NCI-H82 (cell line): Measurements from ENCODE around the gene MYO9A.

Source experiments
- DNase-seq: peaks from one replicate; lab custom pipeline; 2025; lab: John Stamatoyannopoulos, UW

The MYO9A gene

GRCh38 chr15:71782422-71783165 lies 335.4 kb downstream of the MYO9A start:
- DNase-seq: no peak

GRCh38 chr15:71781965-71782265 lies 336.0 kb downstream of the MYO9A start:
- no peak for DNase-seq

GRCh38 chr15:71781179-71781964 lies 336.6 kb downstream of the MYO9A start:
- DNase-seq: no peak

GRCh38 chr15:71780115-71780976 lies 337.6 kb downstream of the MYO9A start:
- peak; percentile 66 for DNase-seq

DNA sequence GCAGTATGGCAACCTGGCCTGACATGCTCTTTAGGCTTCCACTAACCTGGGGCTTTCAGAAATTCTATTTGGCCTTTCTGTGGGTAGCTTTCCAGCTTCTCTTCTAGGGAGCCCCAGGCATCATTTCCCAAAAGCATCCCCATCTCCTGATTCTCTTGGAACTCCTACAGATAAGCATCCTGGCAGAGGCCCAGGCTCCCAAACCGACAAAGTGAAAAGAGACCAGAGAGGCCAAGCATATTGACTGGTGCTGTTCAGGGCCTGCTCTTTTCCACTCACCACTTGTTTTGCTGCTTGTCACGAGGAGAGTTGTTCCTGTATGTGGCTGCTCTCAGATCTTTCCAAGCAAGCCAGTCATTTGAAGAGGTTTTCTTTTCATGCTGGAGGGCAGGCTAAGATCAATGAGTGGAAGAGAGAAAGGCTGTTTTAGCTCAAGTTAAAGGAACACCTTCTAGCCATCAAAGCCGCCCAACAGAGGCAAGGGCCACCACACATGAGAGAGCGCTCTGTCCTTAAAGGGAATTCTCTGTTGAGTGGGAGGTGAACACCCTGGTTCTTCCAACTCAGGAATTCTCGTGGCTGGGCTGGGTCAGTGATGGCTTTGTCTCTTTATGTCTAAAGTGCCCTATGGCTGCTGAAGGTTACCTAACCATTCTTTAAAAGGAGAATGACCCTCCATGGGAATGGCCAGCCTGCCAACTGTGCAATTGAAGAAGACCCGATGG lies 338.7 kb downstream of the MYO9A start:
- DNase-seq: no peak

GRCh38 chr15:71777216-71777943 lies 340.6 kb downstream of the MYO9A start:
- peak; percentile 69 for DNase-seq

DNA sequence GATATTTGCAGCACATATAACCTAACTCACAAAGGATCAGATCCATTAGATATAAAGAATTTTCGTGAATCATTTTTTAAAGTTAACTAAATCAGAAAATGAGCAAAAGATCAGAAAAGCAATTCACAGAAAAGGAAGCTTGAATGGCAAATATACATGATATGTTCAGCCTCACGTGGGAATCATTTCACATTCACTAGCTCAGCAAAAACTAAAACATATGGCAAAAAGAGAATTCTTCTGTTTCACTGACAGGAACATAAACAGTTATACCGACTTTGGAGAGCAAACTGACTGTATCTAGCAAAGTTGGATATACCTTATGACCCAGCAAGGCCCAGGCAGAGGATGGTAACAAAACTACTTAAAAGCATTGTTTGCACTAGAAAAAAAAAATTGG lies 341.6 kb downstream of the MYO9A start:
- no peak for DNase-seq

GRCh38 chr15:71775856-71776255 lies 342.1 kb downstream of the MYO9A start:
- no peak for DNase-seq

DNA sequence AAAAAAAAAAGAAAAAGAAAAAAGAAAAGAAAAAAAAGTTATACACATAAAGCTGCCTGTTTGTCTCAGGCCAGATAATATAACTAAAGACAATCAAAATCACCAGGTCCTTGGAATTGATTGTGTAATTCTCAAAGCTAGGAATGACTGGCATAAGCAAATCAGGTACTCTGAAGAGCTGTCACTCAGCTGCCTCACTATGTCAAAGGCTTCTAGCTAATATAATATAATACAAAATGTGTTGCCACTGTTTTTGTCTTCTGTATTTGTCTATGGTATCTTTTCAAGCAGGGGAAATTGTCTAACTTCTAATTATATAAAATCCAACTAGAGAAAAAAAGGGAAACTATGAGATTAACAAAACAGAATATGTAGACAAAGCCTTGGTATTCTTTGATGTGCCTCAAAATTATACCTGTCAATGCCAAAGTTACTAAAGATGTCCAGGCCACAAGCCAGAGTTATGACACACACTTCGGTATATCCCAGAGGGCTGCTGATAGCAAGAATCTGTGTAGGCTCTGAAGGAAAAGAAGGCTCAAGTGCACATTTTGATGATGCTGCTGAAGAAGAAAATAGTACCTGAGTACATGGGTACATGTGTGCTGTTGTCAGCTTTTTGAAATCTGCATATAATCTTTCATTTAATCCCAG lies 344.6 kb downstream of the MYO9A start:
- no peak for DNase-seq
